ENCODE results near the gene CDR2. TPM values are rescaled to one million over a fixed set of nuclear protein-coding genes. Genes with fewer than 3 reads are reported as not detected.

Gene CDR2
- total RNA-seq, 2 donors from 2014 or later = 17.6 to 24.3 TPM

GRCh38 chr16:22308824-22309520, 65.4 kb downstream of the CDR2 start:
- Histone ChIP-seq H3K4me1 (ENCODE audit: control insufficient read depth, insufficient read depth, low read length) (no peaks in the 10 kb centered on the region), H3K9ac (ENCODE audit: extremely low read depth, low read length, poor library complexity, severe bottlenecking) (no peak overlapping the region), H3K27ac (ENCODE audit: low read depth, low read length) (no peak overlapping the region), H3K9me3 (ENCODE audit: control insufficient read depth, low read length) (no peaks in the 10 kb centered on the region), H3K36me3 (ENCODE audit: control insufficient read depth, insufficient read depth, low read length) (peaks cover 62% of the 10 kb centered on the region), H3K27me3 (ENCODE audit: control insufficient read depth, insufficient read depth, low read length, poor library complexity, severe bottlenecking) (no peaks in the 10 kb centered on the region), H3K4me3 (ENCODE audit: low read length) (no peak overlapping the region)
- Mint-ChIP-seq H3K4me1 (no peaks in the 10 kb centered on the region), H3K36me3 (ENCODE audit: low read depth) (peaks cover 68% of the 10 kb centered on the region), H3K9me3 (no peaks in the 10 kb centered on the region), H3K27me3 (ENCODE audit: insufficient read depth) (no peaks in the 10 kb centered on the region), H3K27ac (no peak overlapping the region), H3K4me3 (no peak overlapping the region)
- DNase-seq = no peak
- WGBS, 2 experiments (ENCODE audit: insufficient coverage in 1 of 2, insufficient read length in 1 of 2) = 95 to 100% methylated on average over 1 to 24 of the region's 24 CpGs
- no peak for TF ChIP-seq CTCF (conservative IDR thresholded peaks at IDR 0.05)

- Mint-ChIP-seq H3K9me3 (no peaks in the 10 kb centered on the region), H3K36me3 (ENCODE audit: low read depth) (peaks cover 68% of the 10 kb centered on the region), H3K27me3 (ENCODE audit: insufficient read depth) (no peaks in the 10 kb centered on the region), H3K4me3 (no peak overlapping the region), H3K27ac (no peak overlapping the region), H3K4me1 (no peaks in the 10 kb centered on the region)
- no peaks in the 10 kb centered on the region for H3K27me3 ChIP-seq (ENCODE audit: control insufficient read depth, insufficient read depth, low read length, poor library complexity, severe bottlenecking)
- no peaks in the 10 kb centered on the region for H3K9me3 ChIP-seq (ENCODE audit: control insufficient read depth, low read length)
- peak; percentile 41 for DNase-seq
- no peak overlapping the region for H3K9ac ChIP-seq (ENCODE audit: extremely low read depth, low read length, poor library complexity, severe bottlenecking)
- TF ChIP-seq CTCF (conservative IDR thresholded peaks at IDR 0.05) = no peak
- peaks cover 60% of the 10 kb centered on the region for H3K36me3 ChIP-seq (ENCODE audit: control insufficient read depth, insufficient read depth, low read length)
- H3K4me3 ChIP-seq (ENCODE audit: low read length) = no peak overlapping the region
- H3K27ac ChIP-seq (ENCODE audit: low read depth, low read length) = no peak overlapping the region
- WGBS, 2 experiments (ENCODE audit: insufficient coverage in 1 of 2, insufficient read length in 1 of 2) = 92 to 95% methylated on average over 3 to 10 of the region's 10 CpGs
- no peaks in the 10 kb centered on the region for H3K4me1 ChIP-seq (ENCODE audit: control insufficient read depth, insufficient read depth, low read length)
These were observed 66.6 kb downstream of the CDR2 start for GRCh38 chr16:22307838-22308237.

- Histone ChIP-seq H3K9ac (ENCODE audit: extremely low read depth, low read length, poor library complexity, severe bottlenecking) (no peak overlapping the region), H3K27me3 (ENCODE audit: control insufficient read depth, insufficient read depth, low read length, poor library complexity, severe bottlenecking) (no peaks in the 10 kb centered on the region), H3K4me1 (ENCODE audit: control insufficient read depth, insufficient read depth, low read length) (no peaks in the 10 kb centered on the region), H3K4me3 (ENCODE audit: low read length) (no peak overlapping the region), H3K36me3 (ENCODE audit: control insufficient read depth, insufficient read depth, low read length) (peaks cover 61% of the 10 kb centered on the region), H3K9me3 (ENCODE audit: control insufficient read depth, low read length) (no peaks in the 10 kb centered on the region), H3K27ac (ENCODE audit: low read depth, low read length) (no peak overlapping the region)
- no peak for TF ChIP-seq CTCF (conservative IDR thresholded peaks at IDR 0.05)
- DNase-seq = no peak
- Mint-ChIP-seq H3K4me1 (no peaks in the 10 kb centered on the region), H3K27ac (no peak overlapping the region), H3K9me3 (no peaks in the 10 kb centered on the region), H3K4me3 (no peak overlapping the region), H3K27me3 (ENCODE audit: insufficient read depth) (no peaks in the 10 kb centered on the region), H3K36me3 (ENCODE audit: low read depth) (peaks cover 68% of the 10 kb centered on the region)
- 90 to 93% methylated on average over 2 to 9 of the region's 9 CpGs for WGBS, 2 experiments (ENCODE audit: insufficient coverage in 1 of 2, insufficient read length in 1 of 2)
These were observed 67.6 kb downstream of the CDR2 start for GRCh38 chr16:22306788-22307187.

Data from endodermal cell (in vitro differentiated cells).